GM18873 (cell line): ENCODE data around the gene RPP14.
"Not testable (repeated sequence)": the region's sequence is repeated elsewhere in the genome, so short reads cannot be mapped to it uniquely, and the experiment has no call there.

Source experiments
- ATAC-seq: cut with Tn5 transposase; IDR thresholded peaks from one replicate; pipeline ENCODE4 v1.9.1; 2021; ENCODE audit warnings: mild to moderate bottlenecking, moderate library complexity, moderate number of reproducible peaks; ENCODE audit not compliant: unreplicated experiment, low FRiP score

RPP14 gene

GRCh38 chr3:58290446-58290845 lies 15.6 kb upstream of the RPP14 start:
- not testable (repeated sequence) for ATAC-seq

- ATAC-seq, result no peak
These were observed 14.2 kb upstream of the RPP14 start for GRCh38 chr3:58291671-58292338.

GRCh38 chr3:58292866-58293265 lies 13.2 kb upstream of the RPP14 start:
- no peak for ATAC-seq

GRCh38 chr3:58293516-58293915 lies 12.5 kb upstream of the RPP14 start:
- no peak for ATAC-seq

- no peak for ATAC-seq
These were observed 9.8 kb upstream of the RPP14 start for GRCh38 chr3:58296269-58296668.

- ATAC-seq, result no peak
These were observed 9.2 kb upstream of the RPP14 start for GRCh38 chr3:58296843-58297242.

- ATAC-seq, result no peak
These were observed 7.9 kb upstream of the RPP14 start for GRCh38 chr3:58298190-58298589.

GRCh38 chr3:58299075-58299474 lies 7.0 kb upstream of the RPP14 start:
- ATAC-seq, result no peak

GRCh38 chr3:58299839-58300516 lies 6.1 kb upstream of the RPP14 start:
- no peak for ATAC-seq

GRCh38 chr3:58307639-58308215 lies 1.7 kb downstream of the RPP14 start:
- no peak for ATAC-seq

- no peak for ATAC-seq
These were observed 2.7 kb downstream of the RPP14 start for GRCh38 chr3:58308728-58309127.

- ATAC-seq, result no peak
These were observed 11.8 kb downstream of the RPP14 start for GRCh38 chr3:58317811-58318210.

- ATAC-seq, result no peak
These were observed 15.7 kb downstream of the RPP14 start for GRCh38 chr3:58321791-58322190.

GRCh38 chr3:58322793-58323192 lies 16.7 kb downstream of the RPP14 start:
- ATAC-seq, result no peak

- ATAC-seq, result no peak
These were observed 17.7 kb downstream of the RPP14 start for GRCh38 chr3:58323529-58324390.

GRCh38 chr3:58324391-58325390 lies 18.6 kb downstream of the RPP14 start:
- no peak for ATAC-seq

GRCh38 chr3:58325525-58325992 lies 19.5 kb downstream of the RPP14 start:
- no peak for ATAC-seq

GRCh38 chr3:58326267-58326900 lies 20.3 kb downstream of the RPP14 start:
- ATAC-seq, result no peak
